Tibial nerve (tissue), 4 donors: ENCODE measurements around the gene CEBPG.

ENCODE experiments used
- EP300 ChIP-seq, 2 donors: sonication (generic); formaldehyde crosslinking; IDR thresholded peaks; one replicate each; pipeline ENCODE4 v1.6.1; 2017; ENCODE audit warnings: antibody characterized with exemption in 2 of 2, mild to moderate bottlenecking in 1 of 2
- TF ChIP-seq, protein P1 (sequence below), 5 experiments: fragments of 200-600 bp in 3 of 5; fragments of 450-650 bp in 2 of 5; sonication (generic) in 3 of 5; IDR thresholded peaks; one replicate each; pipeline ENCODE4 v1.5.1; 2016 to 2019; ENCODE audit warnings: antibody characterized with exemption in 5 of 5, mild to moderate bottlenecking in 3 of 5, moderate library complexity in 2 of 5

DNA sequence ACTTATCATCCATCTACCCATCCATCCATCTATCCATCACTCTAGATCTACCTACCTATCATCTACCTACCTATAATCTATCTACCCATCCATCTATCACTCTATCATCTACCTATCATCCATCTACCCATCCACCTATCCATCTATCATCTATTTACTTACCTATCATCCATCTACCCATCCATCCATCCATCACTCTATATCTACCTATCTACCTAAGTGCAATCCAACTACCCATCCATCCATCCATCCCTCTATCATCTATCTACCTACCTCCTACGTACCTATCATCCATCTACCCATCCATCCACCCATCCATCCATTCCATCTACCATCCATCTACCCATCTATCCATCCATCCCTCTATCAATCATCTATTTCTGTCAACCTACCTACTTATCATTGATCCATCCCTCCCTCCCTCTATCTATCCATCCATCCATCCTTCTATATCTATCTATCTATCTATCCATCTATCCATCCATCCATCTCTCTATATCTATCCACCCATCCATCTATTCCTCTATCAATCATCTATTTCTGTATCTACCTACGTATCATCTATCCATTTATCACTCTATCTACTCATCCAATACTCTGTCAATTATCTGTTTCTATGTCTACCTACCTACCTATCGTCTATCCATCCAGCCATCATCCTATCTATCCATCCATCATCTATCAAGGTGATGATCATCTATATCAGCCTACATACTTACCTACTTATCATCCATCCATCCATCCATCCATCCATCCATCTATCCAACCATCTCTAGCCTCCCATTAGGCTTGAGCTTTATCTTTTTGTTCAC is 49.1 kb downstream of the CEBPG start:
- TF ChIP-seq, protein P1, sequence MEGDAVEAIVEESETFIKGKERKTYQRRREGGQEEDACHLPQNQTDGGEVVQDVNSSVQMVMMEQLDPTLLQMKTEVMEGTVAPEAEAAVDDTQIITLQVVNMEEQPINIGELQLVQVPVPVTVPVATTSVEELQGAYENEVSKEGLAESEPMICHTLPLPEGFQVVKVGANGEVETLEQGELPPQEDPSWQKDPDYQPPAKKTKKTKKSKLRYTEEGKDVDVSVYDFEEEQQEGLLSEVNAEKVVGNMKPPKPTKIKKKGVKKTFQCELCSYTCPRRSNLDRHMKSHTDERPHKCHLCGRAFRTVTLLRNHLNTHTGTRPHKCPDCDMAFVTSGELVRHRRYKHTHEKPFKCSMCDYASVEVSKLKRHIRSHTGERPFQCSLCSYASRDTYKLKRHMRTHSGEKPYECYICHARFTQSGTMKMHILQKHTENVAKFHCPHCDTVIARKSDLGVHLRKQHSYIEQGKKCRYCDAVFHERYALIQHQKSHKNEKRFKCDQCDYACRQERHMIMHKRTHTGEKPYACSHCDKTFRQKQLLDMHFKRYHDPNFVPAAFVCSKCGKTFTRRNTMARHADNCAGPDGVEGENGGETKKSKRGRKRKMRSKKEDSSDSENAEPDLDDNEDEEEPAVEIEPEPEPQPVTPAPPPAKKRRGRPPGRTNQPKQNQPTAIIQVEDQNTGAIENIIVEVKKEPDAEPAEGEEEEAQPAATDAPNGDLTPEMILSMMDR (IDR thresholded peaks at IDR 0.05), result no peak
- no peak for TF ChIP-seq EP300 (IDR thresholded peaks at IDR 0.05)
